ENCODE measurements around the gene EIF3A. TPM values are rescaled to one million over a fixed set of nuclear protein-coding genes. Genes with fewer than 3 reads are reported as not detected.

Gene EIF3A
- total and polyA plus RNA-seq, 2 of the 8 experiments (the other 6 are each of a cell fraction or from before 2014, with no cell fraction given) = 26.8 to 209 TPM

GRCh38 chr10:119105155-119105554 is 24.5 kb upstream of the EIF3A start:
- Histone ChIP-seq H2BK15ac (ENCODE audit: low read length) (no peak overlapping the region), H2BK5ac (ENCODE audit: low read depth, low read length) (no peak overlapping the region), H2BK20ac (ENCODE audit: low read length) (no peak overlapping the region), H3K36me3 (ENCODE audit: control insufficient read depth in 2 of 4, insufficient read depth in 4 of 4, low read length in 3 of 4) (peaks cover 3 to 26% (median 9%) of the 10 kb centered on the region in 4 experiments; a peak in 6 of 8 replicates), H2AK5ac (ENCODE audit: low read depth, low read length) (no peak overlapping the region), H4K91ac (replicated peaks; ENCODE audit: insufficient read length, low read length) (no peak overlapping the region), H3K4ac (replicated peaks; ENCODE audit: insufficient read length, low read depth, low read length) (no peak overlapping the region), H3K4me3 (ENCODE audit: extremely low read depth in 1 of 4, insufficient read depth in 2 of 4, low read depth in 3 of 4, low read length in 4 of 4) (peak overlapping the region; percentile 68 to 93 (median 88); a peak in 5 of 8 replicates), H3K9ac (replicated peaks in 1 of 4; ENCODE audit: extremely low read depth in 1 of 4, low read depth in 3 of 4, low read length in 3 of 4) (no peak overlapping the region; a peak in 1 of 7 replicates), H3K18ac (ENCODE audit: extremely low read depth, low read length) (no peak overlapping the region), H3K79me1 (ENCODE audit: low read depth, low read length) (no peaks in the 10 kb centered on the region), H3K27ac (ENCODE audit: low read depth, low read length) (no peak overlapping the region), H3K23ac (ENCODE audit: insufficient read length) (no peak overlapping the region), H4K5ac (ENCODE audit: insufficient read length, low read depth, low read length) (no peak overlapping the region), H3K9me3 (ENCODE audit: insufficient read depth in 2 of 2, low read depth in 1 of 2, low read length in 1 of 2) (no peaks in the 10 kb centered on the region), H2BK120ac (replicated peaks; ENCODE audit: low read depth, low read length) (no peak overlapping the region), H3K23me2 (ENCODE audit: low read depth, low read length) (peaks cover 6% of the 10 kb centered on the region; the same call in 1 of the 2 replicates), H3K4me1 (replicated peaks in 1 of 4; ENCODE audit: control insufficient read depth in 3 of 4, insufficient read depth in 4 of 4, low read length in 3 of 4) (peaks cover 0 to 3% (median 0%) of the 10 kb centered on the region in 4 experiments; a peak in 1 of 7 replicates), H3K56ac (replicated peaks; ENCODE audit: insufficient read length, low read depth, low read length) (no peak overlapping the region), H3K27me3 (replicated peaks in 1 of 4; ENCODE audit: control insufficient read depth in 3 of 4, extremely low read depth in 1 of 4, insufficient read depth in 3 of 4, low read length in 3 of 4) (no peaks in the 10 kb centered on the region), H3K4me2 (ENCODE audit: insufficient read depth in 1 of 2, low read depth in 2 of 2, low read length in 2 of 2) (peak overlapping the region; percentile 63 to 92), H4K8ac (ENCODE audit: extremely low read depth, insufficient read depth, low read length) (no peak overlapping the region; the same call in 1 of the 2 replicates), H2AFZ (ENCODE audit: low read length) (no peak overlapping the region), H3K14ac (ENCODE audit: insufficient read length) (no peak overlapping the region), H3K79me2 (ENCODE audit: control insufficient read depth in 1 of 2, insufficient read depth in 2 of 2, low read length in 2 of 2) (peaks cover 0 to 14% of the 10 kb centered on the region in 2 experiments; a peak in 2 of 4 replicates), H4K20me1 (replicated peaks in 1 of 2; ENCODE audit: control insufficient read depth in 1 of 2, insufficient read depth in 2 of 2, low read length in 2 of 2) (peaks cover 0 to 2% of the 10 kb centered on the region in 2 experiments), H2BK12ac (ENCODE audit: low read depth, low read length) (no peak overlapping the region)
- ChIA-PET CTCF (ENCODE audit: partially characterized antibody) (interaction anchor here (0.6 kb wide), 1 partner anchor 199 kb away, joined by 3 read pairs; no protein-coding TSS in a partner anchor), POLR2A (ENCODE audit: partially characterized antibody) (interaction anchor here (0.7 to 2.4 kb wide), 6 partner anchors 11 to 76 kb away, joined by 3 to 23 read pairs (median 6); partner anchors contain the start of genes EIF3A and NANOS1)
- FAIRE-seq (no peak), DNase-seq (ENCODE audit: low read depth in 1 of 2, low spot score in 2 of 2) (no peak)
- WGBS, 2 experiments (ENCODE audit: extremely low coverage in 1 of 2, insufficient coverage in 1 of 2, insufficient read length in 1 of 2, insufficient replicate concordance in 2 of 2, low coverage in 1 of 2, low lambda C conversion rate in 2 of 2, missing lambda C conversion rate in 1 of 2) = 93% methylated on average over 10 of the region's 12 CpGs; no CpG with 5 or more reads in 1 of the 2 experiments
- no peak for TF ChIP-seq EZH2 (IDR thresholded peaks at IDR 0.05; ENCODE audit: low read depth, low read length, severe bottlenecking)
